Stimulated activated naive CD4-positive, alpha-beta T cell (primary cell): ENCODE results near the gene NOX3.
"Not testable (repeated sequence)": the region's sequence is repeated elsewhere in the genome, so short reads cannot be mapped to it uniquely, and the experiment has no call there.

ENCODE experiments used
- DNase-seq, 6 experiments: peaks; one replicate each; lab custom pipeline; 2025; lab: John Stamatoyannopoulos, UW

The NOX3 gene

DNA sequence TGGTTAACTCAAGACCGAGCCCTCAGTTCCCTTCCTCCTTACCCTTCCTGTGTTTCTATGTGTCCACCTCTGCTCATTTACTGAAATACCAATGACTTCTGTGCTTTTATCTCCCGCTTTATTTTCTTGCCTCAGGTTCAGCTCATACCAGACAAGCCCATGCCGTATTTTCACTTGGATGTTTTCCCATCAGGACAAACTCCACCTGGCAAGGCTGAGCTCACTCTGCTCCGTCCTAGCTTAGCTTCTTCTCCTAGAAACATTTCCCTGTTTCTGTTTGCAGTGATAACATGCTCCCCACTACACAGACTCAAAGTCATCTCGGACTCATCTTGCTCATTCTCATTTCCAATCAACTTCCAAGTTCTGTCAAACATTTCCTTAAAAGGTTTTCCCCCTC lies 84.4 kb downstream of the NOX3 start:
- DNase-seq, result no peak

GRCh38 chr6:155366325-155366724 lies 89.3 kb downstream of the NOX3 start:
- DNase-seq, result no peak

DNA sequence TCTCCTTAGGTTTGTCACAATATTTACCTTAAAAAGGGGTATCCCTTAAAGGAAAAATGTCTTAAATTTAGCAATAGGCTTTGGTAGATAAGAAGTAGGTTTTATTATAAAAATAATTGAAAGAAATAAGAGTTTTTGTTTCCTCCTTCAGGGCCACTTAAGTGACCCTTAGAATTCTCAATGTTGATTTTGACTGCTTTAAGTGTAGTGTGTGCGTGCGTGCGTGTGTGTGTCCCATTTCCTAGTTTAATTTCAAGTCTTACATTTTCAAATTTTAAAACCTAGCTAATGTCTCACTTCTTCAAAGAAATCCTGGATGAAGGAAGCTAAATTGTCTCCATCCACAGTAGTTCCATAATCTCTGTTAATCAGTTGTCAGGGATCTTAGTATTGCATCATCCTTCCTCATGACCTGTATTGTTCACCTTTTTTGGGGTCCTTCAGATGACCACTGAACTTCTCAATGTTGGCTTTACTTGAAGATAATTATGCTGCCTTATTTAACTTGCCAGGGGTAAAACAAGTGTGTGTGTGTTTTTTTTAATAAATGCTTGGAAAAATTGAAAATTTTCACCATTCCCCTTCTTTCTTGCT lies 90.7 kb downstream of the NOX3 start:
- DNase-seq, result no peak

- not testable (repeated sequence) for DNase-seq
Measured at GRCh38 chr6:155364021-155364420, 91.6 kb downstream of the NOX3 start.

GRCh38 chr6:155362968-155363632 lies 92.5 kb downstream of the NOX3 start:
- DNase-seq, result not testable (repeated sequence)

DNA sequence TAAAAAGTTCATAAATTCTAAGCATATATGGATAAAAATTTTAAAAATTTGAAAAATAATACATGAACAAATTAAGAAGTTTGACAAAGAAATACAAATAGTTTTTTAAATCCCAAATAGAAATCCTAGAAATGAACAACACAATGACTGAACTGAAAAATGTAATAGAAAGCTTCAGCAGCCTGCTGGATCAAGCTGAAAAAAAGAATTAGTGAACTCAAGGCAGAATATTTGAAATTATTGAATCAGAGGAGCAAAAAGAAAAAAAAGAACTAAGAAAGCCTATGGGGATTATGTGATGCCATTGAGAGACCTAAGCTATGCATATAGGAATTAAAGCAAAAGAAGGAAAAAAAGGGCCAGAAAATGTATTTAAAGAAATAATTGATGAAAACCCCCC lies 101.5 kb downstream of the NOX3 start:
- DNase-seq, result no peak

- no peak for DNase-seq
Measured at GRCh38 chr6:155352811-155353210, 102.8 kb downstream of the NOX3 start.

GRCh38 chr6:155352130-155352420 lies 103.6 kb downstream of the NOX3 start:
- no peak for DNase-seq

GRCh38 chr6:155351273-155352129 lies 104.1 kb downstream of the NOX3 start:
- no peak for DNase-seq

GRCh38 chr6:155349956-155350355 lies 105.7 kb downstream of the NOX3 start:
- no peak for DNase-seq

GRCh38 chr6:155349129-155349528 lies 106.5 kb downstream of the NOX3 start:
- DNase-seq, result no peak

DNA sequence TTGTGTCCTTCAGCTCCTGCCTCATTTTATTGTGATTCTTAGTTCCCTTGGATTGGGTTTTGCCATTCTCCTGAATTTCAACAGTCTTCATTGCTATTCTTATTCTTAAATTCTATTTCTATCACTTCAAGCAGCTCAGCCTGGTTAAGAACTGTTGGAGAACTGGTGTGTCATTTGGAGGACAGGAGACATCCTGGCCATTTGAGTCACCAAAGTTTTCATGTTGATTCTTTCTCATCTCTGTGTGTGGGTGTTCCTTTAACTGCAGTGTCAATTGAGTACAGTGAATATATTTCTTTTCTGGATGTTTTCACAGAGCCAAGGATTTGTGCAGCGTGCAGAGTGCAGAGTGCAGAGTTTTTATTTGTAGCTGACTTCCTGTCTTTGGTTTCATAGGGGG lies 107.8 kb downstream of the NOX3 start:
- no peak for DNase-seq

DNA sequence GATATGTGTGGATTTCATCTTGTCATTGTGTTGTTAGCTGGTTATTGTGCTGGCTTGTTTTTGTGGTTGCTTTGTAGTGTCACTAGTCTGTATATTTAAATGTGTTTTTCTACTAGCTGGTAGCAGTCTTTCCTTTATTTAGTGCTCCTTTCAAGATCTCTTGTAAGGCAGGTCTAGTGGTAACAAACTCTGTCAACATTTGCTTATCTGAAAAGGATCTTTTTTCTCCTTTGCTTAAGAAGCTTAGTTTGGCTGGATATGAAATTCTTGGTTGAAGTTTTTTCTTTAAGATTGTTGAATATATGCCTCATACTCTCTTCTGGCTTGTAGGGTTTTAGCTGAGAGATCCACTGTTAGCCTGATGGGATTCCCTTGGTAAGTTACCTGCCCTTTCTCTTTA lies 108.7 kb downstream of the NOX3 start:
- DNase-seq, result no peak
